GM21381 (cell line): ENCODE measurements around the gene TMEM179B.

Source experiments
- ATAC-seq: cut with Tn5 transposase; IDR thresholded peaks from one replicate; pipeline ENCODE4 v1.9.1; 2021; ENCODE audit warnings: mild to moderate bottlenecking, moderate library complexity; ENCODE audit not compliant: unreplicated experiment

The TMEM179B gene

DNA sequence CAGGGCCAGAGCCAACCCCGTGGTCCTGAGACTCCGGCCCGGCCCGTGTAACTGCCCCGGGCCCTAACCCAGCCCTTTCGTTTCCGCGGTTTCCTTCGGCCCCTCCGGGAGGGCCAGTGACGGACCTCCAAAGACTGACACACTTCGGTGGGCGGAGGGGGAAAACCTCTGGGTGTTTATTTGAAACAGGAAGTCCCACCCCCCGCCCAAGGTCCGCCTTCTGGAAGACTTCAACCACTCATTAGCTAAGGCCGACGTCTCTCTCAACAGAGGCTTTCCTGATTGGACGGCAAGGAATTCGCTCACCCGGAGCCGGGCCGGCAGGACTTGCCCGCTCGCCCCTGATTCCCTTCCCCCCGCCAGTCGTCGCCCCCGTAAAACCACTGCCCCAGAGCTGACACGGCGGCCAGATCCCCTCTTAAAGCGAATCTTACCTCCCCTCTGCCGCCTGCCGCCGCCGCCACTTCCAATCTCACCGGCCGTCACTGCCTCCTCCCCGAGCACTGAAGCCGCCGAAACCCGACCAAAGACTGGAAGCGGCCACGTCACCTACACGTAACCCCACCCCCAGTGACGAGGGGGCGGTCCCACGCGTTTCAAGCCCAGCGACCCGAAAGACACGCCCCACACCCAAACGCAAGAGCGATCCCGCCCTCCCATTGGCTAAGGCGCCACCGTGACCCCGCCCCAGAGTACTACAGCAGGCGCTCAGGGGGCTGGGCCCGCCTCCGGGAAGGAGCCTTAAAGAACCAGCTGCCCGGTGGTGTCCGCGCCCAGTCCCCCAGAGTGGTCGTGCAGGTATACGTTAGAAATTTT lies 44.5 kb downstream of the TMEM179B start, which contains the start of gene STX5:
STX5 (minus strand) TSS at position 532 of the 816 bp plus-strand sequence. CDS start 808 bp downstream, outside the sequence.
- ATAC-seq = peak; percentile 86

DNA sequence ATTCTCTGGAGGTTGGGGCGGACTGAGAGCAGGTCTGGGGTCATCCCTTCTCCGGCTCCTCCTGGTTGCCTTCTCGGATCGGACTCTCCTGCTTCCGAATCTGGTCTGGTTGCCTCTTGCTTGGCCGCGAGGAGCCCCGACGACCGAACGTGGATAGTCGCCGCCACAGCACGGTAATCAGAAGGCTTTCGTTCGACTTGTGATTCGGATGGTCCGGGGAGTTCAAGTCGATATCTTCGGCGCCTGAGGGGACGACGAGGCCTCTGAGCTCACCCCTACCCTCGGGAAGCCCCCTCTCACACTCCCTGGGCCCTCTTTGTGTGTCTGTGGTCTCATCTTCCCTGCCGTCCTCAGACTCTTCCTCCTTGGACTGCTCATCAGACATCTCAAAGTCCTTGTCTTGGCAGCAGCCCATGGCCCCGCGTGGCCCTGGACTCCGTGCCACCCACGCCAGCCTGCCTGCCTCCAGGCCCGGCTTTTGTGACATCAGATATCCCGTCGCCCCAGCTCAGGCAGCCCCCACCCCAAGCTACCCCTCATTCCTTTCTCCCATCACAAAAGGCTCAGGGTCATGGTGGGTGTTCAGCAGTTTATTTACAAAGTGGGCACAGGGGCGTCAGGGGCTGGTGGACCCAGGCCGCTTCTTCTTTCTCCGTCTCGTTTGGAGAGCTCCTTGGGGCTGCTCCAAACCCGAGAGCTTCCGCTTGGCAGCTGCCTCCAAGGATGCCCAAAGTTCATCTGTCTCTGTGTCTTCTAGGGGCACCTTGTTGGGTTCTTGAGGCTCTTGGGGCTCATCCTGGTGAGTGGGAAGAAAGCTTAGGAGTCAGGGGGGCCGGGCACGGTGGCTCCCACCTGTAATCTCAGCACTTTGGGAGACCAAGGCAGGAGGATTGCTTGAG lies 45.4 kb downstream of the TMEM179B start, which contains the start of gene TEX54:
TEX54 (minus strand) TSS at position 506 of the 899 bp plus-strand sequence.
- ATAC-seq = peak; percentile 14

DNA sequence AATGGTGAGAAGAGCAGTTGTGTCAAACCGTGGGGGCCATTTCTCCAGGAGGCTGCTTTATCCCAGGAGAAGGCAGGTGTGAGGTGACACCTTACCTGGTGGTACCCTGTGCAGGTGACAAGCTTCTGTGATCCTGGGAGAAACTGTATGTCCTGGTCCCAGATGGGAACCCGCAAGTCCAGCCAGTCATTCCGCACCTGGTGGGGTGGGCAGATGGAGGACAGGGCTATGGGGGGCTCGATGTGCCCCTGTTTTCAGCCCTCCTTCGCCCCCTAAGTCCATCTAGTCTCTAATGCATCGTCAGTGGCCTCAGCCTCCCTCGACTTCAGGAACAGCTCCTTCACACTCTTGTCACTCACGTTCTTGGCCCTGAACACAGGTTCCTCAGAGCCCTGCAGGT lies 48.1 kb downstream of the TMEM179B start:
- ATAC-seq = no peak

DNA sequence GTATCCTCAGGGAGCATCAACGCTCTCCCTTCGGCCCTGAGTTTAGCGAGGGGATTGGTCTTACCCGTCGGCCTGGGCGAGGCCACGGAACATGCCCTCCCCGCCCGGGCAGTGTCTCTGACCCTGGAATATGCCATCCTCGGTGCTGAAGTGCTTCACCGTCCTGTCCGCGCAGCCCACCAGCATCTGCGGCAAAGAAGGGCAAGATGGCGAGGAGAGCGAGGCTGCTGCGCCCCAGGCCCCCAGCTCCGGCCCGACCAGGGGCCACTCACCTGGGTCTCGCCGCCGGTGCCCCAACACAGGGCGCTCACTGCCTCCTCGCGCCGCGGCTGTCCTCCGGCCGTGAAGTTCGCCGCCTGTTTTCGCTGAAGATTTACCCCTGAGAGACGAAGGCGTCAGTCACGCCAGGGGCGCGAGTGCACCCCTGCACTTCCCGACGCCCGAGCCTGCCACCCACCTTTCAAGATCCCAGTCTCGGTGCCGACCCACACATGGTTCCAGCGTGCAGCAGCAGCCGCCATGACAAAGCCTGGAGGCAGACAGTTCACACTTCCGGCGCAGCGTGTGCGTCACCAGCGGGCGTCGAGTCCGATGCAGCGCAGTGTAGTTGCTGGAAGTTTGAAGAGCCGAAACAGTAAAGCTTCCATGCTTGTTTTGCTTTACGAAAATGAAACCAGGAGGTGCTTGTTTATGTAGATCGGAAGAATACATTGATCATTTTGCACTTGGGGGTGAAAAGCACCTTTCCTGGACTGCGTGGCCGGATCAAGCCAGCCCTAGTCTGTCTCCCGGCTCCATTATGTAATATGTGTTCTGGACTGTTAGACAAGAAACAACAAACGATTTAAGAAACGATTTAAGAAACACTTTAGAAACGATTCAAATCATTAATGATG lies 52.1 kb downstream of the TMEM179B start, which contains the start of gene WDR74:
WDR74 (minus strand) TSS at position 541 of the 896 bp plus-strand sequence; CDS start at position 521, 20 bp downstream.
- peak; percentile 46 for ATAC-seq
